ENCODE measurements around the gene SH2D3A. TPM values are rescaled to one million over a fixed set of nuclear protein-coding genes. Genes with fewer than 3 reads are reported as not detected.

The SH2D3A gene
- total and polyA plus RNA-seq, 2 experiments from 2014 or later, result 20.7 to 38.4 TPM

GRCh38 chr19:6743066-6743465, 24.2 kb downstream of the SH2D3A start (continued):
- TF ChIP-seq ETS1 (IDR thresholded peaks at IDR 0.05), result no peak
- no peak for TF ChIP-seq EZH2 (IDR thresholded peaks at IDR 0.05; ENCODE audit: low read depth, unreplicated experiment)

- Histone ChIP-seq H2AFZ (no peak overlapping the region), H3K27me3 (ENCODE audit: insufficient read depth) (no peaks in the 10 kb centered on the region), H3K4me1 (ENCODE audit: insufficient read depth) (peaks cover 26% of the 10 kb centered on the region), H3F3A (replicated peaks; ENCODE audit: low read depth) (0 out of 2 replicates have a peak, but pooled peaks cover 11% of the 10 kb centered on the region), H4K20me1 (replicated peaks; ENCODE audit: insufficient read depth) (peaks cover 15% of the 10 kb centered on the region; the same call in 1 of the 2 replicates), H3K4me2 (peak overlapping the region; percentile 96), H3K79me2 (replicated peaks; ENCODE audit: insufficient read depth) (peaks cover 29% of the 10 kb centered on the region), H3K9me2 (ENCODE audit: insufficient read depth) (no peaks in the 10 kb centered on the region), H3K27ac (ENCODE audit: low read depth) (peak overlapping the region; percentile 89), H3K36me3 (ENCODE audit: insufficient read depth) (peaks cover 23% of the 10 kb centered on the region), H3K4me3 (peak overlapping the region; percentile 94)
- Mint-ChIP-seq H3K4me3 (peak overlapping the region; percentile 88), H3K27ac (peak overlapping the region; percentile 75), H3K36me3 (ENCODE audit: low read depth) (peaks cover 33% of the 10 kb centered on the region), H3K27me3 (ENCODE audit: insufficient read depth, low read depth, poor library complexity) (peaks cover 21% of the 10 kb centered on the region), H3K4me1 (peaks cover 45% of the 10 kb centered on the region), H3K9me3 (no peaks in the 10 kb centered on the region)
- DNase-seq (ENCODE audit: low spot score), result peak; percentile 86
- ATAC-seq, result peak; percentile 19
- TF ChIP-seq ZNF462 (CRISPR knock-in tag; IDR thresholded peaks at IDR 0.05) (no peak), ZNF331 (CRISPR knock-in tag; IDR thresholded peaks at IDR 0.05; ENCODE audit: low read depth) (no peak), EZH2 (IDR thresholded peaks at IDR 0.05; ENCODE audit: low read depth, unreplicated experiment) (no peak), CREB1 (CRISPR knock-in tag; IDR thresholded peaks at IDR 0.05; ENCODE audit: low read depth) (no peak), ETS1 (IDR thresholded peaks at IDR 0.05) (no peak), CTCF (conservative IDR thresholded peaks at IDR 0.05; ENCODE audit: low read depth in 2 of 2) (no peak), REST (IDR thresholded peaks at IDR 0.05; ENCODE audit: unreplicated experiment) (no peak), ZNF114 (CRISPR knock-in tag; IDR thresholded peaks at IDR 0.05) (no peak), STAT1 (IDR thresholded peaks at IDR 0.05; ENCODE audit: unreplicated experiment) (no peak)
These were observed 26.5 kb downstream of the SH2D3A start for GRCh38 chr19:6740589-6741343.

Data from GM23338 (cell line).